Choroid plexus epithelial cell (primary cell): Measurements from ENCODE around the gene ANK3.

Experiments
- DNase-seq: peaks from one replicate; pipeline ENCODE4 v3.0.0-alpha.2; 2010; ENCODE audit warnings: low read depth
- H3K4me3 ChIP-seq: 2 replicates; pipeline ENCODE4 v1.5.1; 2011; ENCODE audit warnings: low read depth, mild to moderate bottlenecking, control low read depth, low read length, moderate library complexity
- TF ChIP-seq, protein P1 (sequence below): conservative IDR thresholded peaks from 2 replicates; pipeline ENCODE4 v1.5.1; 2011; ENCODE audit warnings: low read depth, mild to moderate bottlenecking, control low read depth, inconsistent platforms, low read length, moderate library complexity

ANK3 gene

DNA sequence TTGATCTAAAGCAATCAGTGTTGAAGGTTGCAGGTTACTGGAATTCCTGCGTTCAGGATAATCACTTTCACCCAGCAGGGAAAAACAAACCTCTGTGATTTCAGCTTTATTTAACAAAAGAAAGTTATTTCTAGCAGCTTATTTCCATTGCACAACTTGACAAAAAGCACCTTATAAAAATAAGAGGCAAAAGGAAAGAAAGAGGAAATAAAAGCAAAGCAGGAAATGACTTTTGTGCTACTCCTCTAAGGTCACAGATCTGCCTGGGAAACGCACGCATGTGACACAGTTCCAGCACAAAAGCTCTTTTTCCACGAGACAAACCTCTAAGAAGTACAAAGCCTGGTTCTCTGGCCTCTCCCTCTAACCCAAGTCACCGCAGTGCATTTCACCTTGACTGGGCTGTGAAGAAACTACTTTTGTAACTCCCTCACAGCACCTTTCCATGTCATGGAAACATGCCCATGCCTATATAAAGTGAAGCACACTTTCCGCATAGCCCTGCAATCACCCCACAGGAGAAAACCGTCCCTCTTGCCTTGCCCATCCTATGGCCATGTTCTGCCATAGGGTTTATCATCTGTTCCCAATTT, 870 bp downstream of the ANK3 start:
- TF ChIP-seq, protein P1, sequence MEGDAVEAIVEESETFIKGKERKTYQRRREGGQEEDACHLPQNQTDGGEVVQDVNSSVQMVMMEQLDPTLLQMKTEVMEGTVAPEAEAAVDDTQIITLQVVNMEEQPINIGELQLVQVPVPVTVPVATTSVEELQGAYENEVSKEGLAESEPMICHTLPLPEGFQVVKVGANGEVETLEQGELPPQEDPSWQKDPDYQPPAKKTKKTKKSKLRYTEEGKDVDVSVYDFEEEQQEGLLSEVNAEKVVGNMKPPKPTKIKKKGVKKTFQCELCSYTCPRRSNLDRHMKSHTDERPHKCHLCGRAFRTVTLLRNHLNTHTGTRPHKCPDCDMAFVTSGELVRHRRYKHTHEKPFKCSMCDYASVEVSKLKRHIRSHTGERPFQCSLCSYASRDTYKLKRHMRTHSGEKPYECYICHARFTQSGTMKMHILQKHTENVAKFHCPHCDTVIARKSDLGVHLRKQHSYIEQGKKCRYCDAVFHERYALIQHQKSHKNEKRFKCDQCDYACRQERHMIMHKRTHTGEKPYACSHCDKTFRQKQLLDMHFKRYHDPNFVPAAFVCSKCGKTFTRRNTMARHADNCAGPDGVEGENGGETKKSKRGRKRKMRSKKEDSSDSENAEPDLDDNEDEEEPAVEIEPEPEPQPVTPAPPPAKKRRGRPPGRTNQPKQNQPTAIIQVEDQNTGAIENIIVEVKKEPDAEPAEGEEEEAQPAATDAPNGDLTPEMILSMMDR: no peak
- no peak overlapping the region for H3K4me3 ChIP-seq
- DNase-seq: no peak

DNA sequence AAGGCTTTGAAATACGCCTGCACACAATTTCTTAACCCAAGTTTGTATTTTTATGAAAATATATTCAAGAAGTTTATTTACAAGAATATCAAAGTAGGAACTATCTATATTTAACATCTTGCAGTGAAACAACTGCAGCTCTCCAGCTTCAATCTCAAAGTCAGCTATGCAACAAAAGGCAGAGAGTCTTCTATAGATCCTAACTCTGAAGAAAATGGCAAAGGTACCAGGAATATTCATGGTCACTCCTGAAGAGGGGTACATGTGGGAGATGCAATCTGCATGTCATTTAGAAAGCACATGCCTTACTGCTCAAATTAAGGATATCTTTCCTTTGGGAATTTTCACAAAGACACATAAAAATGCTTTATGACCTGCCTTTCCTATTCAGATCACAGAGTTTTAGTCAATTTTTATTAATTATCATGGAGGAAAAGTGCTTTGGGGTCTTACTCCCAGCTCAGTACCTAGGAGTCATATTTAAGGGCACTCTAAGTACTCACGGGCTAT, 1.5 kb downstream of the ANK3 start:
- H3K4me3 ChIP-seq: no peak overlapping the region
- TF ChIP-seq, protein P1: no peak
- DNase-seq: no peak

DNA sequence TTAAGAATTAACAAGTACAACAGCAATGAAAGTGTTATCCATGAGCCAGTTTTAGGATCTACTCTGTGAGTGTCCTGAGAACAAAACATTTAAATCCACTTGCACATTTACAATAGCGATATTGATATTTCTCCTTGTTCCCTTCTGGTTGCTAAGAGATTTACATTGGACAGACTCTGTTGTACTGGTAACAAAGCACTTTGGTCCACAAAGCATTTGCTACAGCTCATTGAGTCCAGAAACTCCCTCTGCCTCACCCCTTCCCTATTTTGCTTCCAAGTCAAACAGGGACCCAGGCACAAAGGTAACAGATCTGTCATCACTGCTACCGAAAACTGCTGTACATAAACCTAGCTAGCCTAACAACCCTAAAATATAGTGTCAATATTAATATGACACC, 2.1 kb downstream of the ANK3 start:
- H3K4me3 ChIP-seq: no peak overlapping the region
- TF ChIP-seq, protein P1: no peak
- DNase-seq: no peak

DNA sequence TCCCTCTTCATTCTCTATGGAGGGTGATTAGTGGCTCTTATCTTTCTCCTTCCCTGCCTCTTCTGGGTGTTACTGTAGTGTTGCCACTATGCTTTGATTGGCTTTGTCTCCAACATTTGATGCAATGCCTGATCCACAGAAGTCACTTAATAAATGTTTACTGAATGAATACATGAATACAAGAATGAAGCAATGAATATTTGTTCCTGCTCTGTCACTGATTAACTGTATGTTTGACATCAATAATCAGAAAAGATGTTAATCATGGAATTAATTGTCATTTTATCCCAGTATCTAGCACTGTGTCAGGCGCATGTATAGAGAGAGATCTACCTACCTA, 4.3 kb downstream of the ANK3 start:
- no peak for DNase-seq
- no peak overlapping the region for H3K4me3 ChIP-seq
- TF ChIP-seq, protein P1: no peak

DNA sequence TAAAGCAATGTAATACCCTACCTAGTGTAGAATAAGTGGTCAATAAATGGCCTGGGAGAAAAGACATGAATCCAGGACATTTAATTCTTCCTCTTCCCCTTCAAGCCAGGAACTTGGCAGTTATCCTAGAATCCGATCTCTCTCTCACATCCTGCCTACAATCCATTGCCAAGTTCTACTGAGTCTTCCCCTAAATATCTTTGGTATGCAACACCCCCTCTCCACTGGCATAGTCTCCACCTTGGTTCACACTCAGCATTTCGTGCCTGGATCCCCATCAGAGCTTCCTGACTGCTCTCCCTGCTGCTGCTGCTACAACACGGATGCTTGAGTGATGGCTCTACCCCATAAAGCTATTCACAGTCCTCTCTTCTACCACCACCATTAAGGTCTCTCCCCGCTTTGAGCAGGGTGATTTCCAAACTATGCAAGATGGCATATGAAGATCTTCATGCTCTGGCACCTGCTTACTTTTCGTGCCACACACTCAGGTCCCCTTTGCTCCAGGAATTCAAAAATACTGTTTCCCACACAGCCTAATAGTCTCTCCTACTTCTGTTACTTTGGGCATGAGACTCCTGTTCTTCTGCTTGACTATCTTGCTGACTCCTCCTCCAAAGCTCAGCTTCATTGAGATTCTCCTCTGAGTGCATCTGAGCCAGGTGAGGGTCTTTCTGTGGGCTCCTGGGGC, 4.8 kb downstream of the ANK3 start:
- no peak overlapping the region for H3K4me3 ChIP-seq
- TF ChIP-seq, protein P1: no peak
- DNase-seq: peak; percentile 96

DNA sequence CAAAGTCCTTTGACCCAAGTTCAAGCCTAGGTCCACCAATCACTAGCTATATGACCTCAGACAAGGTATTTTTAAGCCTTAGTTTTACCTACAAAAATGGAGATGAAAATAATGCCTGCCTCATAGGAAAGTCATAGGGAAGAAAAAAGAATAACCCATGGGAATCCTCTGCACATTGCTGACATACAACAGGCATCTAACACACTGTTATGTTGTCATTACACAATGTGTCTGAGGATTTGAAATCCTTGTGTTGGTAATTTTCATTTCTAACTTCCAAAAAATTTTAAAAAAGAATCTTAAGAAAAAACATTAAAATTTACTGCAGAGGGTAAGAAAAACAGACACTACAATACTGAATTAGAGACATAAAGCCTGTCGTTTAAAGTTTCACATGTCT, 5.7 kb downstream of the ANK3 start:
- no peak overlapping the region for H3K4me3 ChIP-seq
- DNase-seq: peak; percentile 46
- TF ChIP-seq, protein P1: no peak
